ENCODE results near the gene PCGF3.

Gene PCGF3

GRCh38 chr4:742096-742741, 36.6 kb downstream of the PCGF3 start:
- no peak for TF ChIP-seq CTCF (IDR thresholded peaks at IDR 0.05)

- peak; percentile 97 for TF ChIP-seq CTCF (IDR thresholded peaks at IDR 0.05)
These were observed 37.2 kb downstream of the PCGF3 start for GRCh38 chr4:742742-743311.

- no peak for TF ChIP-seq CTCF (IDR thresholded peaks at IDR 0.05)
These were observed 38.0 kb downstream of the PCGF3 start for GRCh38 chr4:743463-744211.

- no peak for TF ChIP-seq CTCF (IDR thresholded peaks at IDR 0.05)
These were observed 38.7 kb downstream of the PCGF3 start for GRCh38 chr4:744212-744841.

GRCh38 chr4:747546-748170, 42.0 kb downstream of the PCGF3 start:
- no peak for TF ChIP-seq CTCF (IDR thresholded peaks at IDR 0.05)

GRCh38 chr4:748461-748860, 42.8 kb downstream of the PCGF3 start:
- no peak for TF ChIP-seq CTCF (IDR thresholded peaks at IDR 0.05)

Data from LNCAP (cell line).